ENCODE results near the gene FAM53B.

Gene FAM53B

GRCh38 chr10:124624466-124624865 lies 119.7 kb downstream of the FAM53B start:
- Histone ChIP-seq H3K9me3 (ENCODE audit: severe bottlenecking) (no peaks in the 10 kb centered on the region), H3K27ac (no peak overlapping the region), H3K4me3 (ENCODE audit: low read depth, low read length) (no peak overlapping the region), H3K36me3 (no peaks in the 10 kb centered on the region), H3K27me3 (ENCODE audit: insufficient read depth, low read depth, severe bottlenecking) (no peaks in the 10 kb centered on the region)
- TF ChIP-seq, protein P1, sequence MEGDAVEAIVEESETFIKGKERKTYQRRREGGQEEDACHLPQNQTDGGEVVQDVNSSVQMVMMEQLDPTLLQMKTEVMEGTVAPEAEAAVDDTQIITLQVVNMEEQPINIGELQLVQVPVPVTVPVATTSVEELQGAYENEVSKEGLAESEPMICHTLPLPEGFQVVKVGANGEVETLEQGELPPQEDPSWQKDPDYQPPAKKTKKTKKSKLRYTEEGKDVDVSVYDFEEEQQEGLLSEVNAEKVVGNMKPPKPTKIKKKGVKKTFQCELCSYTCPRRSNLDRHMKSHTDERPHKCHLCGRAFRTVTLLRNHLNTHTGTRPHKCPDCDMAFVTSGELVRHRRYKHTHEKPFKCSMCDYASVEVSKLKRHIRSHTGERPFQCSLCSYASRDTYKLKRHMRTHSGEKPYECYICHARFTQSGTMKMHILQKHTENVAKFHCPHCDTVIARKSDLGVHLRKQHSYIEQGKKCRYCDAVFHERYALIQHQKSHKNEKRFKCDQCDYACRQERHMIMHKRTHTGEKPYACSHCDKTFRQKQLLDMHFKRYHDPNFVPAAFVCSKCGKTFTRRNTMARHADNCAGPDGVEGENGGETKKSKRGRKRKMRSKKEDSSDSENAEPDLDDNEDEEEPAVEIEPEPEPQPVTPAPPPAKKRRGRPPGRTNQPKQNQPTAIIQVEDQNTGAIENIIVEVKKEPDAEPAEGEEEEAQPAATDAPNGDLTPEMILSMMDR (IDR thresholded peaks at IDR 0.05; ENCODE audit: low read depth, low read length): no peak
- DNase-seq: no peak

GRCh38 chr10:124624006-124624405 lies 120.2 kb downstream of the FAM53B start:
- H3K9me3 ChIP-seq (ENCODE audit: severe bottlenecking): no peaks in the 10 kb centered on the region
- H3K36me3 ChIP-seq: no peaks in the 10 kb centered on the region
- H3K4me3 ChIP-seq (ENCODE audit: low read depth, low read length): no peak overlapping the region
- no peak for DNase-seq
- no peak overlapping the region for H3K27ac ChIP-seq
- TF ChIP-seq, protein P1 (IDR thresholded peaks at IDR 0.05; ENCODE audit: low read depth, low read length): no peak
- no peaks in the 10 kb centered on the region for H3K27me3 ChIP-seq (ENCODE audit: insufficient read depth, low read depth, severe bottlenecking)

DNA sequence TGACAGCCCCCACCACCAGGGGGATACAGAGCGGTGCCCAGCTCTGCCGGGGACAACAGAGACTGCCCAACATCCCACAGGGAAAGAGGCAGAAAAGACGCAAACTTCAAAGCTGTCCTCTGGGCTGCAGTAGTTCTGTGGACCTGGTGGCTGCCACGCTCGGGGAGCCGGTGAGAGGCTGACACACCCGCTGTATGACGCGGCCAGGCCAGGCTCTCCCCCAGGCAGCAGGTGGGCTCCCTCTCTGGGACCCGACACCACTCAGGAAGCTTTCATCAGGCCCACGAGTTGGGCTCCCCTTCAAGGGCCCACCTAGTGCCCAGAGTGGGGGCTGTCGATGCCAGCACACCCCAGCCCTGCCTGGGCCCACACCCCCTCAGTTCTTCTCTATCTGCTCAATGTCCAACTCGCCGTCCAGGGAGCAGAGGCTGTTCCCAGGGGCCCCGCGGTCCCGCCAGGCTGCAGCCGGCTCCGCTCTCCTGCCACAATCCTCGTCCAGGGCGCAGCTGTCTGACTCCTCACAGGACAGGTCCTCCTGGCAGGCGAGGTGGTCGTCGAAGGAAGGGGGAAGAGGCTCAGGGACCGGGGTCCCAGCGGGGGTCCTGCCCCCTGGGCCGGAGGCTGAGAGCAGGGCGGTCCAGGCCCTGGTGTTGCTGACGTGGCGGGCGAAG lies 121.2 kb downstream of the FAM53B start:
- H3K27ac ChIP-seq: no peak overlapping the region
- TF ChIP-seq, protein P1 (IDR thresholded peaks at IDR 0.05; ENCODE audit: low read depth, low read length): no peak
- H3K9me3 ChIP-seq (ENCODE audit: severe bottlenecking): no peaks in the 10 kb centered on the region
- no peak overlapping the region for H3K4me3 ChIP-seq (ENCODE audit: low read depth, low read length)
- no peaks in the 10 kb centered on the region for H3K27me3 ChIP-seq (ENCODE audit: insufficient read depth, low read depth, severe bottlenecking)
- H3K36me3 ChIP-seq: no peaks in the 10 kb centered on the region; the same call in 1 of the 2 replicates
- no peak for DNase-seq

GRCh38 chr10:124622158-124622557 lies 122.0 kb downstream of the FAM53B start:
- H3K9me3 ChIP-seq (ENCODE audit: severe bottlenecking): no peaks in the 10 kb centered on the region
- no peak for DNase-seq
- H3K27me3 ChIP-seq (ENCODE audit: insufficient read depth, low read depth, severe bottlenecking): no peaks in the 10 kb centered on the region
- no peak overlapping the region for H3K4me3 ChIP-seq (ENCODE audit: low read depth, low read length)
- TF ChIP-seq, protein P1 (IDR thresholded peaks at IDR 0.05; ENCODE audit: low read depth, low read length): no peak
- H3K36me3 ChIP-seq: no peaks in the 10 kb centered on the region; the same call in 1 of the 2 replicates
- no peak overlapping the region for H3K27ac ChIP-seq

- H3K27ac ChIP-seq: no peak overlapping the region
- TF ChIP-seq, protein P1 (IDR thresholded peaks at IDR 0.05; ENCODE audit: low read depth, low read length): no peak
- no peaks in the 10 kb centered on the region for H3K9me3 ChIP-seq (ENCODE audit: severe bottlenecking)
- no peak for DNase-seq
- H3K36me3 ChIP-seq: no peaks in the 10 kb centered on the region; the same call in 1 of the 2 replicates
- H3K4me3 ChIP-seq (ENCODE audit: low read depth, low read length): no peak overlapping the region
- H3K27me3 ChIP-seq (ENCODE audit: insufficient read depth, low read depth, severe bottlenecking): no peaks in the 10 kb centered on the region
Observed at GRCh38 chr10:124621637-124622036, 122.5 kb downstream of the FAM53B start.

Data from WERI-Rb-1 (cell line).